GM12801 (cell line): ENCODE data around the gene TSC22D3.

ENCODE experiments used
- CTCF ChIP-seq: IDR thresholded peaks from one replicate; pipeline ENCODE4 v1.5.1; 2011; ENCODE audit warnings: control low read depth; ENCODE audit not compliant: insufficient read length; ENCODE audit errors: extremely low read depth

Gene TSC22D3

GRCh38 chrX:107678957-107679740 is 96.4 kb downstream of the TSC22D3 start:
- TF ChIP-seq CTCF: no peak

DNA sequence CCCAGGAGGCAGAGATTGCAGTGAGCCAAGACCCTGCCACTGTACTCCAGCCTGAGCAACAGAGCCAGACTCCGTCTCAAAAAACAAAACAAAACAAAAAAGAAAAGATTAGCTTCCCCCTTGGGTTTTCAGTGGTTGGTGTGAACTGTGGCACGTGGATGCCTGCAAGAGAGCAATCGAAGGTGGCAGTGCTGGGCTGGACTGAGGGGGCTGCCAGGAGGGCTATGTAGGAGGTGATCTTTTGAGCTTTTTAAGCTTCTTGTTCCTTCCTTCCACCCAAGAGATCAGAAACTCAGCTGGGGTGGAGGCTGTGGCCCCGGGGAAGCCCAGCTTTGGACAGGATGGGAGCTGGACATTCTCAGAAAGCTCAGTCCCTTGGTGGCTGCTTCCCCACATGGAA is 97.7 kb downstream of the TSC22D3 start:
- TF ChIP-seq CTCF: no peak

DNA sequence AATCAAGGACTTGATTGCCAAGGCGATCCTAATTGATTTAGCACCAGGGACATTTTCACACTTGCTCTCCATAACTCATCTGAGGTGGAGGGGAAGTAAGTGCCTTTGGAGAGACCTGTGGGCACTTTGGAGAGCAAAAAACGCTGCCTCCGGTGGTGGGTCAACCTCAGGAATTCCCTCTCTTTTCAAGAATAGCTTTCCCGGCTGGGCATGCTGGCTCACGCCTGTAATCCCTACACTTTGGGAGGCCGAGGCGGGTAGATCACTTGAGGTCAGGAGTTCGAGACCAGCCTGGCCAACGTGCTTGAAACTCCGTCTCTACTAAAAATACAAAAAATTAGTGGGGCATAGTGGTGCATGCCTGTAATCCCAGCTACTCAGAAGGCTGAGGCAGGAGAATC is 98.1 kb downstream of the TSC22D3 start:
- TF ChIP-seq CTCF: no peak

GRCh38 chrX:107676559-107677378 is 98.8 kb downstream of the TSC22D3 start:
- TF ChIP-seq CTCF: no peak

DNA sequence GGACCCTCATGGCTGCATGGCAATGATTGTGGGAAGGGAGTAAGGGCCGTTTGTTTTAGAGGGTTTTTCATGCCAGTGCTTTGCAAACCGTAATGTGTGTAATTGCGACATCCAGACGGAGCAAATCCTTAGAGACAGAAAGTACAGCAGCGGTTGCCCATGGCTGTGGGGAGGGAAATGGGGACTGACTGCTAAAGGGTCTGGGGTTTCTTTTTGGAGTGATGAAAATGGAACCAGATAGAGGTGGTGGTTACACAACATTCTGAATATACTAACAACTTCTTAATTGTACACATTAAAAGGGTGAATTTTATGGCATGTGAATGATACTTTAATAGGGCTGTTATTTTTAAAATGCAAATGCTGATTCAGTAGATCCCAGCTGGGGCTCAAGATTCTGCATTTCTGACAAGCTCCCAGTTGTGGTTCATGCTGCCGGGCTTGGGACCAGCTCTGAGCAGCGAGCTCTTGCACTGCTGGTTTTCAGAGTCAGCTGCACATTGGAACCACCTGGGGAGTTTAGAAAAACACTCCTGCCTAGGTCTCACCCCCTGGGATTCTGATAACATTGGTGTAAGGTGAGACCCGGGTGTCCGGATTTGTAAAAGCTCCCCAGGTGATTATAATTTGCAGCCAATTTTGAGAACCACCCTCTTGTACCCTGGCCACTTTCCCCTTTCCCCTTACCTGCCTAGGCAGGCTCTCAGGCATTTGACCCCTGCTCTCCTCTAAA is 99.6 kb downstream of the TSC22D3 start:
- TF ChIP-seq CTCF: no peak

DNA sequence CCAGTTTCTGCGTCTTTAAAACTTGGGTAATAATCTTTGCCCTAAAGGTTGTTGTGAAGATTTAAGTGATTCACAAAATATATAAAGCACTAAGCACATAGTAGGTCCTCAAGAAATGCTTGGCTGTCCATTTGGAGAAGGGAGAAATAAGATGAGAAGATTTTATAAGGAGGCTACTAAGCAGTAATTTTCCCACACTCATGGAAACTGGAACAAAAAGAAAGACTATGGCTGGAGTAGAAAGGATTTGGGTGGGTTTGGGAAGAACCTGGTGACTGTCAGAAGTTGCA is 100.3 kb downstream of the TSC22D3 start:
- TF ChIP-seq CTCF: no peak

DNA sequence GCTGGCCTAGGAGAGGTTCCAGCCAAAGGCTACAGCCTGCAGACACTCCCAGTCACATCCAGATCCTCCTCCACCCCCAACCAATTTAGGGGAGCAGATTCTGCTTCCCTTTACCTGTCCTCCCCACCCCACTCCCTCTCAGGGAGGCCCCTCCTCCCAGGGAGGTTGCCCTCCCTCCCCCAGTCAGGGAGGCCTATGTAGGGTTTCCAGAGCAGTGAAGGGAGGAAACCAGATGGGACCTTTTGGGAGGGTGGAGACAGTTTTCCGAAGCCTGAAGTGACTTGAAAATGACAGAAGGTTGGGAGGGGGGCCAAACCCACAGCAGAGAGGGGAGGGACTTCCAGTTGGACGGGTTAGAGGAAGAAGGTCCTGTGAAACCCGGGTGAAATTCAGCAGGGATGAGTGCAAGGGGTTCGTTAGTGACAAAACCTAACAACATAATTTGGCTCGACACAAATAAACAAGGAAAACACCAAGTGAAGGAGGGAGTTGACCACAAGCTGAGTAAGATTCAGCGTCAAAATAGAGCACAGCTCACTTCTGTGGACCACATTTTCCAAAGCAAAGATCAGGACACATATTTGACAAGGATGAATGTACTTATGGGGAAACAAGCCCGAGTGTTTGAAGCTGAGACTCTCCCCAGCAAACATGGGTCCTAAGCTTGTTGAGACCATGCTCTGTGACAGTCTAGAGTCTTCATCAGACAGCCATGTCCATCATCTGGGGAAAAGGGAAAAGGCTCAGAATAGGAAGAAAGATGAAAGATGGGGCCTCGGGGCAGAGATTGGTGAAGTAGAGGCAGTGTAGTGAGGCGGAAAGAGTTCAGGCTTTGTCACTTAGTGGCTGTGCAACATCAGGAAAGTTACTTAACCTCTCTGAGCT is 100.9 kb downstream of the TSC22D3 start:
- no peak for TF ChIP-seq CTCF
